Neural progenitor cell (in vitro differentiated cells): ENCODE results near the gene DIS3L. TPM values are rescaled to one million over a fixed set of nuclear protein-coding genes. Genes with fewer than 3 reads are reported as not detected.
A peak's percentile ranks its signal among the peaks of the same experiment; 100 is the strongest.
"Not testable (repeated sequence)": the region's sequence is repeated elsewhere in the genome, so short reads cannot be mapped to it uniquely, and the experiment has no call there.

Source experiments
- DNase-seq: peaks from one replicate; pipeline ENCODE4 v3.0.0-alpha.2; 2016; ENCODE audit warnings: low spot score
- H2AFZ ChIP-seq: fragments of 200-600 bp; sonication (generic); replicated peaks from 2 replicates; pipeline ENCODE4 v1.6.1; 2016; ENCODE audit warnings: antibody characterized with exemption
- H3F3A ChIP-seq: fragments of 200-600 bp; sonication (generic); 2 replicates; pipeline ENCODE4 v1.6.1; 2016; ENCODE audit warnings: antibody characterized with exemption, low read depth
- H3K27ac ChIP-seq: fragments of 200-600 bp; sonication (generic); 2 replicates; pipeline ENCODE4 v1.5.1; 2016; ENCODE audit warnings: mild to moderate bottlenecking
- H3K27me3 ChIP-seq: fragments of 200-600 bp; sonication (generic); 2 replicates; pipeline ENCODE4 v1.6.1; 2016; ENCODE audit warnings: mild to moderate bottlenecking, moderate library complexity
- H3K36me3 ChIP-seq: fragments of 200-600 bp; sonication (generic); 2 replicates; pipeline ENCODE4 v1.5.1; 2016
- H3K4me1 ChIP-seq: fragments of 200-600 bp; sonication (generic); 2 replicates; pipeline ENCODE4 v1.6.1; 2016; ENCODE audit warnings: mixed run types
- H3K4me2 ChIP-seq: fragments of 200-600 bp; sonication (generic); 2 replicates; pipeline ENCODE4 v1.6.1; 2016
- H3K4me3 ChIP-seq: fragments of 200-600 bp; sonication (generic); 2 replicates; pipeline ENCODE4 v1.5.1; 2016
- H3K79me2 ChIP-seq: fragments of 200-600 bp; sonication (generic); 2 replicates; pipeline ENCODE4 v1.6.1; 2016; ENCODE audit warnings: low read depth
- H3K9ac ChIP-seq: fragments of 200-600 bp; sonication (generic); 2 replicates; pipeline ENCODE4 v1.6.1; 2016
- H3K9me3 ChIP-seq: fragments of 200-600 bp; sonication (generic); 2 replicates; pipeline ENCODE4 v1.5.1; 2016; ENCODE audit warnings: low read depth
- H4K20me1 ChIP-seq: fragments of 200-600 bp; sonication (generic); 2 replicates; pipeline ENCODE4 v1.6.1; 2016; ENCODE audit warnings: low read depth
- H3K27ac Mint-ChIP-seq: 3 replicates; pipeline ENCODE4 v1.8.0; 2021; ENCODE audit warnings: mixed read lengths
- H3K27me3 Mint-ChIP-seq: 2 replicates; pipeline ENCODE4 v1.8.0; 2022; ENCODE audit warnings: low read depth, mild to moderate bottlenecking, inconsistent platforms, moderate library complexity, mixed read lengths; ENCODE audit not compliant: insufficient read depth
- H3K36me3 Mint-ChIP-seq: 3 replicates; pipeline ENCODE4 v1.8.0; 2021; ENCODE audit warnings: mixed read lengths
- H3K4me1 Mint-ChIP-seq: 3 replicates; pipeline ENCODE4 v1.8.0; 2021; ENCODE audit warnings: mixed read lengths
- H3K4me3 Mint-ChIP-seq: 3 replicates; pipeline ENCODE4 v1.8.0; 2021; ENCODE audit warnings: mild to moderate bottlenecking, moderate library complexity, mixed read lengths
- H3K9me3 Mint-ChIP-seq: 3 replicates; pipeline ENCODE4 v1.8.0; 2020; ENCODE audit warnings: mixed read lengths
- CTCF ChIP-seq: fragments of 200-600 bp; sonication (generic); IDR thresholded peaks from 2 replicates; pipeline ENCODE4 v1.5.1; 2017; ENCODE audit warnings: antibody characterized with exemption, mild to moderate bottlenecking
- EZH2 ChIP-seq: fragments of 200-600 bp; sonication (generic); IDR thresholded peaks from 2 replicates; pipeline ENCODE4 v1.6.1; 2017; ENCODE audit warnings: antibody characterized with exemption, mild to moderate bottlenecking, moderate library complexity
- EZH2phosphoT487 ChIP-seq: fragments of 200-600 bp; sonication (generic); IDR thresholded peaks from 2 replicates; pipeline ENCODE4 v1.6.1; 2017; ENCODE audit warnings: antibody characterized with exemption
- total RNA-seq: library from RNA; depleted of rRNA; stranded (reverse); fragments of >200 nt; gene quantifications from 2 replicates; pipeline ENCODE4 v1.2.3, GENCODE V29; 2015; ENCODE audit warnings: low replicate concordance

Gene DIS3L
- total RNA-seq: 37.4 and 53.8 TPM in 2 replicates

DNA sequence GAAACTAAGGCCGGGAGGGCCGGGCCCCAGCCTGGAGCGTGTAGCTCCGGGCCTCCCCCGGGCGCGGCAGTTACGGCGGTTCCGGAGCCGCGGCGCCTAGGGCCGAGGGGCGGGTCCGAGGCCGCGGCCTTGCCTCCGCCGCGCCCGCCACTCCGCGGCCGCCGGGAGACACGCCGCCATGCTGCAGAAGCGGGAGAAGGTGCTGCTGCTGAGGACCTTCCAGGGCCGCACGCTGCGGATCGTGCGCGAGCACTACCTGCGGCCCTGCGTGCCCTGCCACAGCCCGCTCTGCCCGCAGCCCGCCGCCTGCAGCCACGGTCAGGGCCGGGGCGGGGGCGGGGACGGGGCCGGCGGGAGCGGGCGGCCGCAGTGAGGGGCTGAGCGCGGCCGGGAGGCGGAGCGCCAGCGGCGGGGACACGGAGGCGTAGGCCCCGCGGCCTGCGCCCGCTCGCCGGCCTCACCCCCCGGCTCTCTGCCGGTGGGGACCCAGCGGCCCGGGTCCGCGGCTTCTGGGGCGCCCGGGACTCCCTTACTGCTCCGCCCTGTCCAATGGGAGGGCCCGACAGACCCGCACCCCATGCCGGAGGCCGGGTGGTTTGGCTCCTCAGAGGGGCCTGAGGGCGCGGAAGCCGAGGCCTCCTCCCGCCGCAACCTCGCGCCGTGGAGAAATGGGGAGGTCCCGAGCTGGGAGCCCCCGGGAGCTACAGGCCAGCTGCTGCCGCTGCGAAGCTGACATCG lies at the start of gene DIS3L:
TSS of gene DIS3L (plus strand) at position 150 of the 738 bp plus-strand sequence. CDS start at position 179, 29 bp downstream.
- no peak within 1 kb of the TSS for H3K27ac ChIP-seq
- Mint-ChIP-seq H3K4me1 (peaks cover 31% of the 10 kb centered on the region), H3K4me3 (peak within 1 kb of the TSS; percentile 89), H3K9me3 (no peaks in the 10 kb centered on the region), H3K27me3 (peaks cover 6% of the 10 kb centered on the region), H3K36me3 (peaks cover 9% of the 10 kb centered on the region), H3K27ac (peak within 1 kb of the TSS; percentile 96)
- peaks cover 5% of the 10 kb centered on the region for H3K27me3 ChIP-seq
- no peaks in the 10 kb centered on the region for H3K9me3 ChIP-seq
- H2AFZ ChIP-seq: peak within 1 kb of the TSS; percentile 95
- no peaks in the 10 kb centered on the region for H3K36me3 ChIP-seq
- H3K4me1 ChIP-seq: peaks cover 11% of the 10 kb centered on the region
- H3K4me2 ChIP-seq: peak within 1 kb of the TSS; percentile 87
- peak within 1 kb of the TSS; percentile 16 for H3K9ac ChIP-seq
- peaks cover 13% of the 10 kb centered on the region for H3F3A ChIP-seq
- H4K20me1 ChIP-seq: peaks cover 1% of the 10 kb centered on the region
- peaks cover 29% of the 10 kb centered on the region for H3K79me2 ChIP-seq
- peak; percentile 83 for DNase-seq
- TF ChIP-seq CTCF (no peak), EZH2phosphoT487 (no peak), EZH2 (no peak)
- peak within 1 kb of the TSS; percentile 57 for H3K4me3 ChIP-seq

DNA sequence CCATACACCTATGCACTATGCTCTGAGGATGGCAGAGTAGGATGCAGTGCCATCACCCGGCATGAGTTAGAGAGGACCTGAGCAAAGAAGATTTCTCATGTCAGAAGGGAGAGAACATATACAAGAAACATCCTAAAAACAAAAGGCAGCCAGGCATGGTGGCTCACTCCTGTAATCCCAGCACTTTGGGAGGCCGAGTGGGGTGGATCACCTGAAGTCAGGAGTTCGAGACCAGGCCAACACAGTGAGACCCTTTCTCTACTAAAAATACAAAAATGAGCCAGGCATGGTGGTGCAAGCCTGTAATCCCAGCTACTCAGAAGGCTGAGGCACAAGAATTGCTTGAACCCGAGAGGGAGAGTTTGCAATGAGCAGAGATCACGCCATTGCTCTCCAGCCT lies 47.5 kb upstream of the DIS3L start:
- peaks cover 28% of the 10 kb centered on the region for H3K27me3 ChIP-seq
- not testable (repeated sequence) for H3K27ac ChIP-seq, H4K20me1 ChIP-seq, H3K9me3 ChIP-seq, H3K4me3 ChIP-seq, H3K4me1 ChIP-seq, H2AFZ ChIP-seq, H3K27me3 Mint-ChIP-seq, H3K36me3 ChIP-seq, H3K9me3 Mint-ChIP-seq, DNase-seq, H3F3A ChIP-seq, H3K4me3 Mint-ChIP-seq, H3K9ac ChIP-seq, H3K79me2 ChIP-seq, H3K36me3 Mint-ChIP-seq, H3K4me2 ChIP-seq, H3K27ac Mint-ChIP-seq
- H3K4me1 Mint-ChIP-seq: peaks cover 16% of the 10 kb centered on the region

DNA sequence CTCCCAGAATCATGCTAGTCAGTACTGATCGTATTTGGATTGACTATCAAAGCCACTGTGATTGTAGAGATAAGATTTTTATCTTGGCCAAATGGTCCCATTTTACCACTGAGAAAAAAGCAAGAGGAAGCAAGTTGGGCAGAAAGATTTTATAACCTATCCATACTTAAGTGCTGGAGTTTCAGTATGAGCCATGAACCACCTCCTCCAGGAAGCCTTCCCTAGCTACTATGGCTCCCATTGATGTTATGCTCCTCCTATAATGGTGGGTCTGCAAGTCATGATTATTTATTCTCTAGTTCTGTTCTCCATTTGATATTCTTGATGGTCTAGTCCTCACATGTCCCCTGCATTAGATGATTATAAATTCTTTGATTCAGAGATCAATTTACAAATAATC lies 46.4 kb upstream of the DIS3L start:
- peaks cover 13% of the 10 kb centered on the region for H3K27me3 Mint-ChIP-seq
- DNase-seq: no peak
- Histone ChIP-seq H4K20me1 (no peaks in the 10 kb centered on the region), H3K4me1 (peaks cover 9% of the 10 kb centered on the region), H3K27ac (no peak overlapping the region), H3K27me3 (peaks cover 39% of the 10 kb centered on the region), H2AFZ (no peak overlapping the region), H3K4me2 (no peak overlapping the region), H3K9ac (no peak overlapping the region), H3K79me2 (no peaks in the 10 kb centered on the region), H3K9me3 (no peaks in the 10 kb centered on the region), H3K4me3 (no peak overlapping the region), H3K36me3 (no peaks in the 10 kb centered on the region), H3F3A (peaks cover 16% of the 10 kb centered on the region)
- peaks cover 24% of the 10 kb centered on the region for H3K4me1 Mint-ChIP-seq
- TF ChIP-seq CTCF: no peak
- no peak overlapping the region for H3K27ac Mint-ChIP-seq
- no peaks in the 10 kb centered on the region for H3K9me3 Mint-ChIP-seq
- H3K36me3 Mint-ChIP-seq: no peaks in the 10 kb centered on the region
- no peak overlapping the region for H3K4me3 Mint-ChIP-seq

GRCh38 chr15:66249605-66250174 lies 43.7 kb upstream of the DIS3L start:
- H3K27ac ChIP-seq: no peak overlapping the region
- peak overlapping the region; percentile 60 for H3K4me3 Mint-ChIP-seq
- no peak overlapping the region for H3K27ac Mint-ChIP-seq
- no peak overlapping the region for H3K4me2 ChIP-seq
- no peaks in the 10 kb centered on the region for H3K9me3 Mint-ChIP-seq
- DNase-seq: no peak
- peaks cover 17% of the 10 kb centered on the region for H3K4me1 ChIP-seq
- H3F3A ChIP-seq: peaks cover 17% of the 10 kb centered on the region
- peaks cover 33% of the 10 kb centered on the region for H3K4me1 Mint-ChIP-seq
- peaks cover 24% of the 10 kb centered on the region for H3K27me3 Mint-ChIP-seq
- H3K9me3 ChIP-seq: no peaks in the 10 kb centered on the region
- no peaks in the 10 kb centered on the region for H3K79me2 ChIP-seq
- no peaks in the 10 kb centered on the region for H3K36me3 Mint-ChIP-seq
- H3K36me3 ChIP-seq: no peaks in the 10 kb centered on the region
- H2AFZ ChIP-seq: no peak overlapping the region
- no peak for TF ChIP-seq CTCF
- no peak for TF ChIP-seq EZH2phosphoT487
- TF ChIP-seq EZH2: no peak
- H3K27me3 ChIP-seq: peaks cover 67% of the 10 kb centered on the region
- no peak overlapping the region for H3K9ac ChIP-seq
- peaks cover 10% of the 10 kb centered on the region for H4K20me1 ChIP-seq
- no peak overlapping the region for H3K4me3 ChIP-seq
